SU-DHL-6 (cell line): Measurements from ENCODE around the gene TXNDC2.

ENCODE experiments used
- H2AFZ ChIP-seq: fragments of 200-600 bp; sonication (generic); 2 replicates; pipeline ENCODE4 v1.6.1; 2014; ENCODE audit warnings: low read depth, mild to moderate bottlenecking, moderate library complexity, mixed read lengths, antibody characterized with exemption, low read length; ENCODE audit not compliant: severe bottlenecking
- H3F3A ChIP-seq: fragments of 200-600 bp; shearing (Covaris generic); 2 replicates; pipeline ENCODE4 v1.6.0; 2016; ENCODE audit warnings: antibody characterized with exemption, mild to moderate bottlenecking; ENCODE audit not compliant: insufficient read depth
- H3K27ac ChIP-seq: fragments of 200-600 bp; sonication (generic); 2 replicates; pipeline ENCODE4 v1.5.1; 2016; ENCODE audit warnings: low read depth, mild to moderate bottlenecking, low read length, moderate library complexity, mixed read lengths
- H3K27me3 ChIP-seq: fragments of 200-600 bp; sonication (generic), shearing (Covaris generic); 2 replicates; pipeline ENCODE4 v1.6.0; 2014; ENCODE audit warnings: mild to moderate bottlenecking, low read length
- H3K36me3 ChIP-seq: fragments of 200-600 bp; sonication (generic); 2 replicates; pipeline ENCODE4 v1.6.1; 2014; ENCODE audit warnings: mild to moderate bottlenecking, low read length, mixed read lengths
- H3K4me2 ChIP-seq: fragments of 300-600, 200-600 bp; shearing (Covaris generic), sonication (generic); 2 replicates; pipeline ENCODE4 v1.6.0; 2014; ENCODE audit warnings: low read length, low read depth, mild to moderate bottlenecking; ENCODE audit not compliant: poor library complexity, severe bottlenecking
- H3K4me3 ChIP-seq: fragments of 200-600 bp; sonication (generic); 2 replicates; pipeline ENCODE4 v1.5.1; 2014; ENCODE audit warnings: antibody characterized with exemption, low read length, mild to moderate bottlenecking, mixed read lengths; ENCODE audit not compliant: insufficient read depth, poor library complexity, severe bottlenecking
- H3K79me2 ChIP-seq: fragments of 200-600 bp; sonication (generic); 2 replicates; pipeline ENCODE4 v1.6.1; 2014; ENCODE audit warnings: mild to moderate bottlenecking, low read length, moderate library complexity; ENCODE audit not compliant: insufficient read depth
- H3K9ac ChIP-seq: fragments of 200-600 bp; sonication (generic); 2 replicates; pipeline ENCODE4 v1.7.0; 2014; ENCODE audit warnings: mild to moderate bottlenecking, low read length
- H3K9me2 ChIP-seq: fragments of 200-600 bp; sonication (generic); replicated peaks from 2 replicates; pipeline ENCODE4 v1.6.1; 2014; ENCODE audit warnings: low read length; ENCODE audit not compliant: insufficient read depth
- H3K9me3 ChIP-seq: fragments of 200-600 bp; sonication (generic); 2 replicates; pipeline ENCODE4 v1.6.1; 2014; ENCODE audit warnings: low read length, mixed read lengths; ENCODE audit not compliant: insufficient read depth
- H4K20me1 ChIP-seq: fragments of 200-600 bp; sonication (generic); 2 replicates; pipeline ENCODE4 v1.6.1; 2014; ENCODE audit warnings: low read depth, mild to moderate bottlenecking, antibody characterized with exemption, low read length, moderate library complexity, mixed read lengths
- CTCF ChIP-seq: fragments of 200-600 bp; sonication (generic); IDR thresholded peaks from one replicate; pipeline ENCODE4 v1.5.1; 2017; ENCODE audit warnings: antibody characterized with exemption, mild to moderate bottlenecking, low read length, moderate library complexity; ENCODE audit not compliant: insufficient read depth, poor library complexity, severe bottlenecking
- EZH2phosphoT487 ChIP-seq: fragments of 200-600 bp; sonication (generic), shearing (Covaris generic); conservative IDR thresholded peaks from 2 replicates; pipeline ENCODE4 v1.6.1; 2018; ENCODE audit warnings: mild to moderate bottlenecking, antibody characterized with exemption, low read length, moderate library complexity, mixed read lengths

Gene TXNDC2

GRCh38 chr18:9869715-9870430 lies 15.9 kb upstream of the TXNDC2 start:
- Histone ChIP-seq H3F3A (no peaks in the 10 kb centered on the region), H3K9ac (no peak overlapping the region), H3K9me3 (no peaks in the 10 kb centered on the region), H3K4me3 (no peak overlapping the region), H3K9me2 (no peaks in the 10 kb centered on the region), H3K79me2 (no peaks in the 10 kb centered on the region), H4K20me1 (no peaks in the 10 kb centered on the region), H3K27me3 (no peaks in the 10 kb centered on the region), H3K4me2 (no peak overlapping the region), H3K27ac (no peak overlapping the region), H3K36me3 (no peaks in the 10 kb centered on the region), H2AFZ (no peak overlapping the region)
- TF ChIP-seq EZH2phosphoT487 (no peak), CTCF (no peak)

- H3K9me3 ChIP-seq: no peaks in the 10 kb centered on the region
- no peaks in the 10 kb centered on the region for H3K36me3 ChIP-seq
- no peak overlapping the region for H2AFZ ChIP-seq
- H3K9ac ChIP-seq: no peak overlapping the region
- H3K79me2 ChIP-seq: no peaks in the 10 kb centered on the region
- H3K4me3 ChIP-seq: no peak overlapping the region
- H3K27ac ChIP-seq: no peak overlapping the region
- no peak overlapping the region for H3K4me2 ChIP-seq
- H3K27me3 ChIP-seq: no peaks in the 10 kb centered on the region
- no peaks in the 10 kb centered on the region for H3F3A ChIP-seq
- H4K20me1 ChIP-seq: no peaks in the 10 kb centered on the region
- no peaks in the 10 kb centered on the region for H3K9me2 ChIP-seq
- TF ChIP-seq EZH2phosphoT487: no peak
These were observed 15.3 kb upstream of the TXNDC2 start for GRCh38 chr18:9870431-9871008.

GRCh38 chr18:9871244-9871746 lies 14.5 kb upstream of the TXNDC2 start:
- TF ChIP-seq EZH2phosphoT487 (no peak), CTCF (no peak)
- Histone ChIP-seq H3K27me3 (no peaks in the 10 kb centered on the region), H3K9me3 (no peaks in the 10 kb centered on the region), H3F3A (no peaks in the 10 kb centered on the region), H2AFZ (no peak overlapping the region), H3K79me2 (no peaks in the 10 kb centered on the region), H3K36me3 (no peaks in the 10 kb centered on the region), H3K9ac (no peak overlapping the region), H4K20me1 (no peaks in the 10 kb centered on the region), H3K4me2 (no peak overlapping the region), H3K9me2 (no peaks in the 10 kb centered on the region), H3K27ac (no peak overlapping the region), H3K4me3 (no peak overlapping the region)

- Histone ChIP-seq H3K79me2 (no peaks in the 10 kb centered on the region), H3K4me3 (no peak overlapping the region), H3K9ac (no peak overlapping the region), H3K27ac (no peak overlapping the region), H3K36me3 (no peaks in the 10 kb centered on the region), H2AFZ (no peak overlapping the region), H3K4me2 (no peak overlapping the region), H3K27me3 (no peaks in the 10 kb centered on the region), H3K9me3 (no peaks in the 10 kb centered on the region), H4K20me1 (no peaks in the 10 kb centered on the region), H3K9me2 (no peaks in the 10 kb centered on the region), H3F3A (no peaks in the 10 kb centered on the region)
- TF ChIP-seq EZH2phosphoT487 (no peak), CTCF (no peak)
These were observed 12.9 kb upstream of the TXNDC2 start for GRCh38 chr18:9872823-9873222.
